ENCODE results near the gene RAP2A. TPM values are rescaled to one million over a fixed set of nuclear protein-coding genes. Genes with fewer than 3 reads are reported as not detected.

The RAP2A gene
- total and polyA plus RNA-seq, 2 donors (not counting 1 experiment from before 2014, with no cell fraction given) = 31.4 to 35.0 TPM

DNA sequence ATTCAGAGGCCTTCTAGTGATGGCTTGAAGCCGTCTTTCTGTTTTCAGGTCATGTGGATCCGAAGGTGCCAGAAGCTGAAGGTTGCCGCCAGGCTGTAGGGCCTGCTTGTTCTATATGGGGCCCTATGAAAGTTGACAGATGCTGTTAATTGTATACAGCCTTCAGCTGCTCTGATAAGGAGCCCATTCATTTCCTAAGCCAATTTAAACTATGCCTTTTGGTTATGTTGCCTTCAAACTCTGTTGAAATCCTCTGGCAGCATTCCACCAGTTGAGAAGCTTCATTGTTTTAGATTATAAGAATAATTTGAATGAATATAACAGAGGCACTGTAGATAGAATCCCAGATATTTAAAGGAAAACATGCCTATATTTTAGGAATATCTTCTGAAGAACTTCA lies 34.4 kb downstream of the RAP2A start:
- Histone ChIP-seq H3K27me3 (ENCODE audit: control insufficient read depth, insufficient read depth, low read length) (no peaks in the 10 kb centered on the region), H4K20me1 (ENCODE audit: control insufficient read depth, extremely low read depth, insufficient read depth, low read length) (no peaks in the 10 kb centered on the region), H3K79me2 (ENCODE audit: control insufficient read depth, insufficient read depth, low read length) (no peaks in the 10 kb centered on the region), H3K36me3 (ENCODE audit: control insufficient read depth, insufficient read depth, low read length) (peaks cover 4% of the 10 kb centered on the region), H3K4me2 (ENCODE audit: extremely low read depth, insufficient read depth, low read length) (no peak overlapping the region), H3K27ac (ENCODE audit: insufficient read depth, low read length) (no peak overlapping the region), H3K9me3 (ENCODE audit: control insufficient read depth, insufficient read depth, low read depth, low read length) (no peaks in the 10 kb centered on the region), H3K4me1 (ENCODE audit: control insufficient read depth, extremely low read depth, insufficient read depth, low read length) (no peaks in the 10 kb centered on the region), H3K4me3 (replicated peaks in 1 of 4; ENCODE audit: control extremely low read depth in 1 of 4, insufficient read depth in 1 of 4, low read depth in 3 of 4, low read length in 4 of 4) (no peak overlapping the region), H3K9ac (ENCODE audit: insufficient read depth, low read length) (no peak overlapping the region), H2AFZ (ENCODE audit: low read length) (no peak overlapping the region)
- TF ChIP-seq, protein P1, sequence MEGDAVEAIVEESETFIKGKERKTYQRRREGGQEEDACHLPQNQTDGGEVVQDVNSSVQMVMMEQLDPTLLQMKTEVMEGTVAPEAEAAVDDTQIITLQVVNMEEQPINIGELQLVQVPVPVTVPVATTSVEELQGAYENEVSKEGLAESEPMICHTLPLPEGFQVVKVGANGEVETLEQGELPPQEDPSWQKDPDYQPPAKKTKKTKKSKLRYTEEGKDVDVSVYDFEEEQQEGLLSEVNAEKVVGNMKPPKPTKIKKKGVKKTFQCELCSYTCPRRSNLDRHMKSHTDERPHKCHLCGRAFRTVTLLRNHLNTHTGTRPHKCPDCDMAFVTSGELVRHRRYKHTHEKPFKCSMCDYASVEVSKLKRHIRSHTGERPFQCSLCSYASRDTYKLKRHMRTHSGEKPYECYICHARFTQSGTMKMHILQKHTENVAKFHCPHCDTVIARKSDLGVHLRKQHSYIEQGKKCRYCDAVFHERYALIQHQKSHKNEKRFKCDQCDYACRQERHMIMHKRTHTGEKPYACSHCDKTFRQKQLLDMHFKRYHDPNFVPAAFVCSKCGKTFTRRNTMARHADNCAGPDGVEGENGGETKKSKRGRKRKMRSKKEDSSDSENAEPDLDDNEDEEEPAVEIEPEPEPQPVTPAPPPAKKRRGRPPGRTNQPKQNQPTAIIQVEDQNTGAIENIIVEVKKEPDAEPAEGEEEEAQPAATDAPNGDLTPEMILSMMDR (conservative IDR thresholded peaks at IDR 0.05 in 1 of 2, IDR thresholded peaks at IDR 0.05 in 1 of 2; ENCODE audit: low read depth in 1 of 2, low read length in 2 of 2) = no peak
- TF ChIP-seq EZH2 (IDR thresholded peaks at IDR 0.05; ENCODE audit: low read length, missing control alignments) = no peak
- DNase-seq (ENCODE audit: low read depth in 2 of 2) = peak in 1 of 2 donors; percentile 76

- H3K79me2 ChIP-seq (ENCODE audit: control insufficient read depth, insufficient read depth, low read length) = no peaks in the 10 kb centered on the region
- H3K36me3 ChIP-seq (ENCODE audit: control insufficient read depth, insufficient read depth, low read length) = no peaks in the 10 kb centered on the region
- no peak overlapping the region for H3K4me3 ChIP-seq (replicated peaks in 1 of 4; ENCODE audit: control extremely low read depth in 1 of 4, insufficient read depth in 1 of 4, low read depth in 3 of 4, low read length in 4 of 4)
- TF ChIP-seq, protein P1 (conservative IDR thresholded peaks at IDR 0.05 in 1 of 2, IDR thresholded peaks at IDR 0.05 in 1 of 2; ENCODE audit: low read depth in 1 of 2, low read length in 2 of 2) = no peak
- no peak for TF ChIP-seq EZH2 (IDR thresholded peaks at IDR 0.05; ENCODE audit: low read length, missing control alignments)
- no peak overlapping the region for H2AFZ ChIP-seq (ENCODE audit: low read length)
- no peaks in the 10 kb centered on the region for H4K20me1 ChIP-seq (ENCODE audit: control insufficient read depth, extremely low read depth, insufficient read depth, low read length)
- peak in 1 of 2 donors; percentile 60 for DNase-seq (ENCODE audit: low read depth in 2 of 2)
- no peak overlapping the region for H3K4me2 ChIP-seq (ENCODE audit: extremely low read depth, insufficient read depth, low read length)
- no peaks in the 10 kb centered on the region for H3K27me3 ChIP-seq (ENCODE audit: control insufficient read depth, insufficient read depth, low read length)
- H3K4me1 ChIP-seq (ENCODE audit: control insufficient read depth, extremely low read depth, insufficient read depth, low read length) = no peaks in the 10 kb centered on the region
- no peak overlapping the region for H3K9ac ChIP-seq (ENCODE audit: insufficient read depth, low read length)
- no peak overlapping the region for H3K27ac ChIP-seq (ENCODE audit: insufficient read depth, low read length)
- no peaks in the 10 kb centered on the region for H3K9me3 ChIP-seq (ENCODE audit: control insufficient read depth, insufficient read depth, low read depth, low read length)
Observed at GRCh38 chr13:97471711-97472110, 37.7 kb downstream of the RAP2A start.

- no peak overlapping the region for H3K9ac ChIP-seq (ENCODE audit: insufficient read depth, low read length)
- no peak overlapping the region for H3K4me2 ChIP-seq (ENCODE audit: extremely low read depth, insufficient read depth, low read length)
- no peaks in the 10 kb centered on the region for H4K20me1 ChIP-seq (ENCODE audit: control insufficient read depth, extremely low read depth, insufficient read depth, low read length)
- H3K27ac ChIP-seq (ENCODE audit: insufficient read depth, low read length) = no peak overlapping the region
- no peaks in the 10 kb centered on the region for H3K9me3 ChIP-seq (ENCODE audit: control insufficient read depth, insufficient read depth, low read depth, low read length)
- TF ChIP-seq EZH2 (IDR thresholded peaks at IDR 0.05; ENCODE audit: low read length, missing control alignments) = no peak
- TF ChIP-seq, protein P1 (conservative IDR thresholded peaks at IDR 0.05 in 1 of 2, IDR thresholded peaks at IDR 0.05 in 1 of 2; ENCODE audit: low read depth in 1 of 2, low read length in 2 of 2) = no peak
- H3K27me3 ChIP-seq (ENCODE audit: control insufficient read depth, insufficient read depth, low read length) = no peaks in the 10 kb centered on the region
- no peaks in the 10 kb centered on the region for H3K4me1 ChIP-seq (ENCODE audit: control insufficient read depth, extremely low read depth, insufficient read depth, low read length)
- no peaks in the 10 kb centered on the region for H3K79me2 ChIP-seq (ENCODE audit: control insufficient read depth, insufficient read depth, low read length)
- no peaks in the 10 kb centered on the region for H3K36me3 ChIP-seq (ENCODE audit: control insufficient read depth, insufficient read depth, low read length)
- peak in 1 of 2 donors; percentile 44 for DNase-seq (ENCODE audit: low read depth in 2 of 2)
- H3K4me3 ChIP-seq (replicated peaks in 1 of 4; ENCODE audit: control extremely low read depth in 1 of 4, insufficient read depth in 1 of 4, low read depth in 3 of 4, low read length in 4 of 4) = no peak overlapping the region
- no peak overlapping the region for H2AFZ ChIP-seq (ENCODE audit: low read length)
Observed at GRCh38 chr13:97474349-97474980, 40.5 kb downstream of the RAP2A start.
